HG03108 (cell line): ENCODE results near the gene PLEKHG4B.
"Not testable (repeated sequence)": the region's sequence is repeated elsewhere in the genome, so short reads cannot be mapped to it uniquely, and the experiment has no call there.

Experiments
- ATAC-seq: cut with Tn5 transposase; IDR thresholded peaks from one replicate; pipeline ENCODE4 v1.9.1; 2021; ENCODE audit warnings: moderate library complexity; ENCODE audit not compliant: unreplicated experiment

The PLEKHG4B gene

GRCh38 chr5:93221-93980, 1.4 kb downstream of the PLEKHG4B start:
- no peak for ATAC-seq

DNA sequence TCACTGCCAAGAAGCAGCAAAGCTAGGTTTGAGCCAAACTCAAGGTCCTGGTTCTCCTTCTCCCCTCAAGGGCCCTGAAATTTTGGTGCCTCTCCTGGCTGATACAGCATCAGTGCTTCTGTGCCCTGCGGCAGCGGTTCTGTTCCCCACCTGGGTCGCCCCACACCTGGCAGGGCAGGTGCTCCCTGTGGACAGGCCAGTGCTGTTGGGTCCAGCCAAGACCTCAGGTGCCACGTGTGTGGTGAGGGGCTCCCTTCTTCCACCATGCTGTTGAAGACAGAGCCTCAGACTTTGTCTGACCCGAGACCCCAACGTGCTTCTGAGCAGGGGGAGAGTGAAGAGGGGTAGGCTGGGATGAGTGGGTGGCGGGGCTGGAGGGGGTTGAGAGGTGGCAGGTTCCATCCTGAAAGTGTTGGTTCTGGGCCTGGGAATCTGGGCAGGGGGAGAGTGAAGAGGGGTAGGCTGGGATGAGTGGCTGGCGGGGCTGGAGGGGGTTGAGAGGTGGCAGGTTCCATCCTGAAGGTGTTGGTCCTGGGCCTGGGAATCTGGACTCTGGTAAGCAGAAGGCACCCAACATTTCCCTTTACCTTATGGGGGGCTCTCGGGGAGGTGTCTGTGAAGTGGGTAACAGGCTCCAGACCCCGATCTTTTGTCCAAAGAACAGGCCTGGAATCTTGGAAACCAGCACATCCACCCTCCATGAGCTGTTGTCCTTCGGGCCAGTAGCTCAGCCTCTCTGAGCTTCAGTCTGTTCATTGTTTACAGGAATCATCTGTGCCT, 2.3 kb downstream of the PLEKHG4B start:
- ATAC-seq, result no peak

- no peak for ATAC-seq
Observed at GRCh38 chr5:95241-95980, 3.4 kb downstream of the PLEKHG4B start.

DNA sequence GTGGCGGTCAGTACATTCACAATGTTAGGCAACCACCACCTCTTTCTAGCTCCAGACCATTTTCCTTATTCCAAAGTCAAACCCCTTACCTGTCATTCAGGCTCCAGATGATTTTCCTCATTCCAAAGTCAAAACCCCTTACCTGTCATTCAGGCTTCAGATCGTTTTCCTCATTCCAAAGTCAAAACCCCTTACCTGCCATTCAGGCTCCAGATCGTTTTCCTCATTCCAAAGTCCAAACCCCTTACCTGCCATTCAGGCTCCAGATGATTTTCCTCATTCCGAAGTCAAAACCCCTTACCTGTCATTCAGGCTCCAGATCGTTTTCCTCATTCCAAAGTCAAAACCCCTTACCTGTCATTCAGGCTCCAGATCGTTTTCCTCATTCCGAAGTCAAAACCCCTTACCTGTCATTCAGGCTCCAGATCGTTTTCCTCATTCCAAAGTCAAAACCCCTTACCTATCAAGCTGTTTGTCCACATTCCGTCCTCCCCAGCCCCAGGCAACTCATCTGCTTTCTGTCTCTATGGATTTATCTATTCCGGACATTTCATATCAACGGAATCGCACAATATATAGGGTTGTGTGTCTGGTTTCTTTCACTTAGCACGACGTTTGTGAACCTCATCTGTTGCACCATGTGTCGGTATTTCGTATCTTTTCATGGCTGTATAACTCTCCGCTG, 5.2 kb downstream of the PLEKHG4B start:
- ATAC-seq, result no peak

DNA sequence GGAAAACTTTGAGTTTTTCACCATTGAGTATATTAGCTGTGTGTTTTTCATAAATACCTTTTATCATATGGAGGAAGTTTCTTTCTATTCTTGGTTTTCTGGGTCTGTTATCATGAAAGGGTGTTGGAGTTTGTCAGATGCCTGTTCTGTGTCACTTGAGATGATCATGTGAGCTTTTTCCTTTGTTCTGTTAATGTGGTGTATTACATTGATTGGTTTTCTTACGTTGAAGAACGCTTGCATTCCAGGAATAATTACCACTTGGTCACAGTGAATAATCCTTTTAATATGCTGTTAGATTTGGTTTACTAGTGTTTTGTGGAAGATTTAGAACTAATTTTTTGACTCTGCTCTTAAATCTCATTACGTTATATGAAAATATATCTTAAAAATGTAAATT, 7.8 kb downstream of the PLEKHG4B start:
- ATAC-seq, result no peak

DNA sequence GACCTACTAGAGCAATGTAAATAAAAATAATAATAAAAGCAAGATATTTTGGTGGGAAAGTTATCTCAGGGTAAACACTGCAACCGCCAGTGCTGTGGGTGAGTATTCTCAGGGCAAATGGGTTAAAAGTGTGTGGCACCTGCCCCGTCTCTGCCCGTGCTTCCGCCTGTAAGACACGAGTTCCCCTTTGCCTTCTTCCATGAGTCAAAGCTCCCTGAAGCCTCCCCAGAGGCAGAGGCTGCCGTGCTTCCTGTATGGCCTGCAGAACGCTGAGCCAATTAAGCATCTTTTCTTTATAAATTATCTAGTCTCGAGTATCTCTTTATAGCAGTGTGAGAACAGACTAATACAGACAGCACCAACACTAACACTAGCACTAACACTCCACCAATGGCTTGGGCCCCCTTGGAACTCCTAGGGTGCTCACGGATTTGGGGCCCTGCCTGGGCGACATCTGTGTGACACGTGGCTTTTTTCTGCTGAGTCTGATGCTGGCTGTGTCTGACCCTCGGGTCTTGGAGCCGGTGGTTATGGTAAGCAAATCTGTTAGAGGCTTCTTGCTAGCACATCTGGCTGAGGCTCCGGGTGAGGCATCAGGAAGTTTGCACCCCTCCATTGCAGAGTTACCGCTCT, 10.6 kb downstream of the PLEKHG4B start:
- no peak for ATAC-seq

- ATAC-seq, result not testable (repeated sequence)
Observed at GRCh38 chr5:104106-104505, 12.1 kb downstream of the PLEKHG4B start.

- no peak for ATAC-seq
Observed at GRCh38 chr5:104778-105296, 12.9 kb downstream of the PLEKHG4B start.

GRCh38 chr5:105504-106070, 13.6 kb downstream of the PLEKHG4B start:
- no peak for ATAC-seq

- no peak for ATAC-seq
Observed at GRCh38 chr5:106587-106986, 14.6 kb downstream of the PLEKHG4B start.

DNA sequence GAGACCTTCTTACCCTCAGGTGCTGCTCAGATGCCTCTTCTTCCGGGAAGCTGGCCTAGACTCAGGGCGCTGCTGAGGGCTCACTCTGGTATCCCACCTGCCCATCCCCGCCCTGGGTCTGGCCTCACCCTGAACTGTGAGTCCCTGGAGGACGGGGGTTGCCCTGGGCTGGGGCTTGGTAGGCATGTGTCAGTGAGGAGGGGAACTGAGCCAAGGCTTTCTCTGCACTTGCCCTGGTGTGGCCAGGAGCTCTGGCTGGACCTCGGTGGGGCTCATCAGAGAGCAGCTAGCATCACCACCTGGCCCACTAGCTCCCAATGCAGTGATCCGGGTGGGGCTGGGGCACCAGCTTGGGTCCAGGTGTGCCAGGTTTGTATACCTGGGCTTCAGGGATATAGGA, 15.6 kb downstream of the PLEKHG4B start:
- no peak for ATAC-seq

GRCh38 chr5:109826-110225, 17.9 kb downstream of the PLEKHG4B start:
- ATAC-seq, result no peak

GRCh38 chr5:110270-110888, 18.4 kb downstream of the PLEKHG4B start:
- no peak for ATAC-seq

DNA sequence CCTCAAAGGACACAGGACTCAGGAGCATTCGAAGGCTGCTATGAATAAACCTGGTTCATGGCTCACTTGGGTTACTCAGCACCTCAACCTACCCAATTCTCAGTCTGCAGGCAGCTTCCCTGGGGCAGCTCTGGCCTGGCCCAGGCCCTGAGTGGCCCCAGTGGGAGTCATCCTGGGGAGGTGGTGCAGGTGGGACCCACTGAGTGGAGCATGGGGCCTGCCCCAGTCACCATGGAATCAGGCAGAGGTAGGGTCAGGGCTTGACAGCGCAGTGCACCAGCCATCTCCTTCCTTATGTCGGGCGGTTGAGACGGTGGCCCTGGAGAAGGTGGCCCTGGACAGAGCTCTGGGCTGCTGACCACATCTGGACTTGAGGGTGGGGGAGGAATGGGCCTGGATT, 19.2 kb downstream of the PLEKHG4B start:
- no peak for ATAC-seq

DNA sequence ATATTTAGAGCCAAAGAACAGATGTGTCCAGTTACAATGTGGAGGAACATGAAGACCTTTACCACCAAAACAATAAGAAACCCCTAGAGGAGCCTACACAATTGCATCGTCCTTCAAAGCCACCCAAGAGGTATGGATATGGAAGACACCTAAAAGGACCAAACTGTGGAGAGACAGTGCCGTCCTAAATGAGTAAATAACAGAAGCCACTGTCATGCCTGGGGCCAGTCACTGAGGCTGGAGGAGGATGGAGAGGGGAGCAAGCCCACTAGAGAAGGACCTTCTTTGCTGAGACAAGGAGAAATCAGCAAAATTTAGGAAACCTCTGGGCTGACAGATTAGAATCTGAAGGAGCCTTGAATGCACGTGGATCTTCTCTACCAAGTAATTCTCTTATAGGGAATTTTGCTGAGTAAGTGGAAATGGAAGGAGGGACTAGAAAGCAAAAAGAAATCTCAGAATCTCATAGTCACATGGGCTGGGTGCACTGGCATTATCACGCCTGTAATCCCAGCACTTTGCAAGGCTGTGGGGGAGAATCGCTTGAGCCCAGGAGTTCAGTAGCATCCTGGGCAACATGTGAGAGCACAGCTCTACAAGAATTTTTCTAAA, 27.6 kb downstream of the PLEKHG4B start:
- ATAC-seq, result no peak

GRCh38 chr5:121432-121831, 29.5 kb downstream of the PLEKHG4B start:
- ATAC-seq, result no peak

- no peak for ATAC-seq
Observed at GRCh38 chr5:125815-126214, 33.8 kb downstream of the PLEKHG4B start.

GRCh38 chr5:126806-127205, 34.8 kb downstream of the PLEKHG4B start:
- ATAC-seq, result no peak

- ATAC-seq, result no peak
Observed at GRCh38 chr5:127886-128285, 35.9 kb downstream of the PLEKHG4B start.
